Measurements from ENCODE around the gene MMP17.

Gene MMP17

GRCh38 chr12:131852551-131853299 lies 24.5 kb downstream of the MMP17 start:
- TF ChIP-seq CTCF (conservative IDR thresholded peaks at IDR 0.05) = no peak
- no peak overlapping the region for H3K27ac ChIP-seq

GRCh38 chr12:131853832-131854797 lies 25.9 kb downstream of the MMP17 start:
- H3K27ac ChIP-seq = no peak overlapping the region
- TF ChIP-seq CTCF (conservative IDR thresholded peaks at IDR 0.05) = no peak

- H3K27ac ChIP-seq = no peak overlapping the region
- no peak for TF ChIP-seq CTCF (conservative IDR thresholded peaks at IDR 0.05)
Measured at GRCh38 chr12:131854861-131855476, 26.8 kb downstream of the MMP17 start.

GRCh38 chr12:131855521-131856142 lies 27.4 kb downstream of the MMP17 start:
- no peak for TF ChIP-seq CTCF (conservative IDR thresholded peaks at IDR 0.05)
- no peak overlapping the region; the same call in 1 of the 2 replicates for H3K27ac ChIP-seq

GRCh38 chr12:131856366-131857097 lies 28.3 kb downstream of the MMP17 start:
- H3K27ac ChIP-seq = no peak overlapping the region

More at GRCh38 chr12:131856366-131857097, 28.3 kb downstream of the MMP17 start:
- TF ChIP-seq CTCF (conservative IDR thresholded peaks at IDR 0.05) = no peak
